IPS DF 4.7 (cell line): ENCODE results near the gene ELP1.
"Not testable (repeated sequence)": the region's sequence is repeated elsewhere in the genome, so short reads cannot be mapped to it uniquely, and the experiment has no call there.

Experiments used
- DNase-seq: peaks from one replicate; pipeline ENCODE4 v3.0.0-alpha.2; 2013; ENCODE audit warnings: low spot score; ENCODE audit errors: extremely low read depth

The ELP1 gene

GRCh38 chr9:108855529-108855886, 78.4 kb downstream of the ELP1 start:
- DNase-seq = no peak

DNA sequence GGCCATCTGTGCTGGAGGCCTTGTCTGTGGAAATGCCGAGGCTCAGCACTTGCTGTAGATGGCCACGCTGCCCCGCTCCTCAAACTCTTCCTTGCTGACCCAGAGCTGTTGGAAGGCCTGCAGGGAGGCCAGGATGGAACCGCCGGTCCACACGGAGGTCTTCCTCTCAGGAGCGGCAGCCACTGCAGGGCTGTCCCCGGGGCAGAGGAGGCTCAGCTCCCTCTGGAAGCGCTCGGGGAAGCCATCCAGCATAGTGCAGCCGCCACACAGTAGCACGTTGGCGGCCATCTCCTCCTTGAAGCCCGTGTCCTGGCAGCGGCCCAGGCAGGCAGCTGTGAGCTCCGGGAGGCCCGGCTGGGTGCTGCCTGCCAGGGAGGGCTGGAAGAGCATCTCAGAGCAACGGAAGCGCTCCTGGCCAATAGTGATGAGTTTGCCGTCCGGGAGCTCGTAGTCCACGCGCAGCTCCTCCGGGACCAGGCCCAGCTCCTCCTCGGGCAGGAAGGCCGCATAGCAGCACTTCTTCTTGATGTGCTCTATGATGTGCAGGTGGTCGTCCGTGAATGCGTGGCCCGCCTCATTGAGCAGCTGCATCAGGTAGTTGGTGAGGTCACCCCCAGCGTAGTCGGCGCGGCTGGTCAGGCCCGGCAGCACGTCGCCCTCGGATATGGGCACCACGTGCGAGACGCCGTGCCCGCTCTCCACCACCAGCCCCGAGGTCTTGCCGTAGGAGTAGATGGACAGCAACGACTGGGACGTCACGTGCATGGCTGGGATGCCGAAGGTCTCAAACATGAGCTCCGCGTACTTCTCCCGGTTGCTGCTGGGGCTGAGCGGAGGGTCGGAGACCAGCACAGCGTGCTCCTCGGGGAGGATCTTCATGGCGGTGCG, 79.0 kb downstream of the ELP1 start:
- no peak for DNase-seq

GRCh38 chr9:108854094-108854493, 79.8 kb downstream of the ELP1 start:
- DNase-seq = no peak

DNA sequence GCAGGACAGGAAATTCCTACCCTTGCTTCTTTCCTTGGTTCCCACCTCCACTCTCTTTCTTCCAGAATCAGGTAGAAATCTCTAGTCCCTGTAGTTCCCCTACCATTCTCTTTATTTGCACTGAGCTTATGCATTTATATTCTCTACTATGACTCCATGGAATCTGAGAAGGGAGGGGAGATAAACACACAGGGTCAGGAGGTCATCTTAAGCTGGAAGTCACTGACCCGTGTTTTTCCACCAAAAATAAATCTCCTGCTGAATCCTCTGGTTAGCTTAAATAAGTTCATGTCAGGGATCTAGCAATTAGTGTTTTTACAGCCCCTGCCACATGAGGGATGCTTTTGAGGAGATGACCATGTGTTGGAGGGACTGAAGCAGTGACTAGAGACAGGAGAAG, 81.8 kb downstream of the ELP1 start:
- DNase-seq = no peak

GRCh38 chr9:108851138-108851537, 82.8 kb downstream of the ELP1 start:
- DNase-seq = no peak

GRCh38 chr9:108850293-108850897, 83.5 kb downstream of the ELP1 start:
- no peak for DNase-seq

DNA sequence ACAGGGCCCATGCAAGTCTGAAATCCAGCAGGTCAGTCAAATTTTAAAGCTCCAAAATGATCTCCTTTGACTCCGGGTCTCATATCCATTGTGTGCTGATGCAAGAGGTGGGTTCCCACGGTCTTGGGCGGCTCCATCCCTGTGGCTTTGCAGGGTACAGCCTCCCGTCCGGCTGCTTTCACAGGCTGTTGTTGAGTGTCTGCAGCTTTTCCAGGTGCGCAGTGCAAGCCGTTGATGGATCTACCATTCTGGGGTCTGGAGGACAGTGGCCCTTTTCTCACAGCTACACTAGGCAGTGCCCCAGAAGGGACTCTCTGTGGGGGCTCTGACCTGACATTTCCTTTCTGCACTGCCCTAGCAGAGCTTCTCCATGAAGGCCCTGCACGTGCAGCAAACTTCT, 85.6 kb downstream of the ELP1 start:
- DNase-seq = not testable (repeated sequence)

- no peak for DNase-seq
Observed at GRCh38 chr9:108845947-108846346, 88.0 kb downstream of the ELP1 start.

DNA sequence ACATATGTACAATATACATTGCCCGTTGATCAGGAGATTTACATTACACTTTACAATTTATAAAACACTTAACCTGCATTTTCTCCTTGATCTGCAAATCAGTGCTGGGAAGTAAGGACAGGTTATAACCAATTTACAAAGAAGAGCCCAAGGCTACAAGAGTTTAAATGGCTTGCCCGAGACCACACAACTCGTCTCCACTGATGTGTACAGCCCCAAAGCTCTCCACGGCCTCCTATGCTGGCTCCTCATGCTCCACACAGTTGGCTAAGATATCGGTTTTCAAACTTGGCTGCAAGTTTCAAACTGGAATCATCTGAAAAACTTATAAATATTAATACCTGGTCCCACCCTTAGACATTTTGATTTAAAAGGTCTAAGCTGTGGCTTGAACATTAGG, 88.4 kb downstream of the ELP1 start:
- DNase-seq = no peak

GRCh38 chr9:108844856-108845255, 89.1 kb downstream of the ELP1 start:
- no peak for DNase-seq

- DNase-seq = no peak
Observed at GRCh38 chr9:108844391-108844790, 89.5 kb downstream of the ELP1 start.

GRCh38 chr9:108842610-108843295, 91.2 kb downstream of the ELP1 start:
- no peak for DNase-seq

DNA sequence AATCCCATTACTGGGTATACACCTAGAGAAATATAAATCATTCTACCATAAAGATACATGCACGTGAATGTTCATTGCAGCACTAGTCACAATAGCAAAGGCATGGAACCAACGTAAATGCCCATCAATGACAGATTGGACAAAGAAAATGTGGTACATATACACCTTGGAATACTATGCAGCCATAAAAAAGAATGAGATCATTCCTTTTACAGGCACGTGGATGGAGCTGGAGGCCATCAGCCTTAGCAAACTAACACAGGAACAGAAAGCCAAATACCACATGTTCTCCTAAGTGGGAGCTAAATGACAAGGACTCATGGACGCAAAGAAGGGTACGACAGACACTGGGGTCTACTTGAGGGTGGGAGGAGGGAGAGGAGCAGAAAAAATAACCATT, 94.4 kb downstream of the ELP1 start:
- DNase-seq = not testable (repeated sequence)

DNA sequence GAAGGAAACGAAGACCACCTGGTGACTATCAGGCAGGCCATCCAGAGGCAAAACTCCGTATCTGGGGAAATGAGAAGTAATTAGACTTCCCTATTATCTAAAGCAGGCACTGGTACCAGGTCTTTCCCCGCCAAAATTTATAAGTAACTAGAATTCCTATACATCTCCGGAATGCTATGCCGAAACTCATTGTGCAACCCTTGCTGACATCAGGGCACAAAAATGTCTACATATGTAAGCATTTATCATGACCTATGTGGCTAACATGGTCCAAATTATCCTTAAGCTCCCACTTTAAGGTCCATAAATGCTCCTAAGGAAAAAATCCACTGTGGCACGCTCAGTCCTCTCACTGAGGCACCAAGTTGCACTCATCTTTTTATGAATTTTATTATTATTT, 95.9 kb downstream of the ELP1 start:
- DNase-seq = no peak

DNA sequence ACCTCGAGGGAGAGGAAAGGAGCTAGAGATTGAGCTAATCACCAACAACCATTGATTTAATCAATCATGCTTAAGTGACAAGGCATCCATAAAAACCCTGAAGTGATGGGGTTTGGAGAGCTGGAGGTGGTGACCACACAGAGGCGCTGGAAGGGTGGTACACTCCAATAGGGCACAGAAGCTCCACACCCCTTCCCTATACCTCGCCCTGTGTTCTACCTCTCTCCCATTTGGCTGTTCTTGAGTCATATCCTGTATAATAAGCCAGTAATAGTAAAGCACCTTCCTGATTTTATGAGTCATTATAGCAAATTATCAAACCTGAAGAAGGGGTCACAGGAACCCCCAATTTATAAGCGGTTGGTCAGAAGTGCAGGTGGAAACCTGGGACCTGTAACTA, 96.4 kb downstream of the ELP1 start:
- DNase-seq = no peak

- DNase-seq = no peak
Observed at GRCh38 chr9:108836781-108837180, 97.1 kb downstream of the ELP1 start.

- no peak for DNase-seq
Observed at GRCh38 chr9:108836319-108836718, 97.6 kb downstream of the ELP1 start.

- DNase-seq = no peak
Observed at GRCh38 chr9:108835831-108836230, 98.1 kb downstream of the ELP1 start.

- no peak for DNase-seq
Observed at GRCh38 chr9:108834959-108835665, 98.8 kb downstream of the ELP1 start.

DNA sequence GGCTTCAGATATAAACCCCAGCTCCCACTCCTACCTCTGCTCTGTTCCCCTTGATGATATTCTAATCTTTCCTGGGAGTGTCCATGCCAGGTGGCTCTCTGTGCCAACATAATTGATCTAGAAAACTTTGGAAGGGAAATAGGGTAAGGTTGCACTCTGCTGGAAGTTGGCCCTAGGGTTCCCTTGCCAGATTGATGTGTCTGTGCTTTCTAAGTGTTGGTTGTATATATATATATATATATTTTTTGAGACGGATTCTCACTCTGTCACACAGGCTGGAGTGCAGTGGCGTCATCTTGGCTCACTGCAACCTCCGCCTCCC, 101.8 kb downstream of the ELP1 start:
- DNase-seq = no peak

DNA sequence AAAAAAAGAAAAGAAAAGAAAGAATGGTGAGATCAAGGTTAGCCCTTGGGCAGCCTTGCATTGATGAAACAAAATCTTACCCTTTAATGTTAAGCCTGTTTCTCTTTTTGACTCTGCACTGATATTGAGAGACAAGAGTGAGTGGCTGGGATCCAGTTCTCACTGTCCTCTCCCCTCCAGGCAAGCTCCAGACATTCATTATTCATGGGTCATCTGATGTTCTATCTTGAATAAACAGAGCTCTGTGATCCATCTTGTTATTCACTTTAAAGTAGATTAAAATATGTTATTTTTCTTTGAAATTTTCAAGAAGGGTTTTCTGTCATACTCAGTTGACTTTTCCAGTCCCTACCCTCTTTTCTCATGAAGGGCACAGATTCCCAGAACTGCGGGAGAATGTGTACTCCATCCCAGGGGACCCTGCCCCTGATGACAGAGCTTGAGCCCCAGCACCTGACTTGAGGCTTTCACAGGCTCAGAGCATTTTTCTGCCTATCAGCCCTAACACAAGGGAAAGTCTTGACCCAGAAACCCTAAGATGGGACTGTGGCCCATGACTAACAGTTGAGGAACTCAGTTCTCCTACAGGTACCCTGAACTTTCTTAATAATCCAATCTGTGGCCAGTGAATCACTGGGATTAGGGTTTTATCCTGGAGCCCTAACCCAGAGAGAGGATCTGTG, 102.3 kb downstream of the ELP1 start:
- DNase-seq = no peak
